HAP-1 (cell line): ENCODE results near the gene TP53TG3.
"Not testable (repeated sequence)": the region's sequence is repeated elsewhere in the genome, so short reads cannot be mapped to it uniquely, and the experiment has no call there.

ENCODE experiments used
- DNase-seq, 2 experiments: peaks; one replicate each; pipeline ENCODE4 v3.0.0-alpha.2; 2016 to 2020; ENCODE audit warnings: low spot score in 2 of 2
- H3K27me3 ChIP-seq: fragments of 250-450 bp; sonication (Bioruptor Pico); 2 replicates; pipeline ENCODE4 v1.5.1; 2020; ENCODE audit warnings: low read depth, mild to moderate bottlenecking, moderate library complexity
- H3K36me3 ChIP-seq: fragments of 250-450 bp; sonication (Bioruptor Pico); replicated peaks from 2 replicates; pipeline ENCODE4 v1.5.1; 2020; ENCODE audit warnings: mild to moderate bottlenecking
- H3K4me1 ChIP-seq: fragments of 250-450 bp; sonication (Bioruptor Pico); 2 replicates; pipeline ENCODE4 v1.5.1; 2020; ENCODE audit warnings: mild to moderate bottlenecking
- H3K4me3 ChIP-seq: fragments of 250-450 bp; sonication (Bioruptor Pico); 2 replicates; pipeline ENCODE4 v1.5.1; 2020; ENCODE audit warnings: mild to moderate bottlenecking, moderate library complexity
- H3K9me3 ChIP-seq: fragments of 250-450 bp; sonication (Bioruptor Pico); 2 replicates; pipeline ENCODE4 v1.5.1; 2020; ENCODE audit warnings: mild to moderate bottlenecking, moderate library complexity
- in situ Hi-C: fragments of 300-500 bp; cut with MboI; formaldehyde crosslinking; loops from 3 replicates; pipeline ENCODE4 v1.14.3; 2020; ENCODE audit warnings: low sequenced_read_pairs, inconsistent platforms, mixed read lengths

The TP53TG3 gene, protein sequence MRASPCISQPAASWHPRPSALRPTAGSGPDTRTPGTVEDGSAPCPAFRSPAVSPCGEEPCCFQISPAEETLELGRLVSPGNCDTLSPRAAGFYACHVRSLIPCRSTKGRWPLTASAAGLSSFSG

GRCh38 chr16:32676065-32676464, at the start of gene TP53TG3:
Gene TP53TG3 (minus strand): TSS chr16:32676165. CDS start chr16:32676097, 68 bp downstream.
- H3K4me1 ChIP-seq, H3K4me3 ChIP-seq, H3K9me3 ChIP-seq, H3K27me3 ChIP-seq, H3K36me3 ChIP-seq, in situ Hi-C loops, DNase-seq: not testable (repeated sequence)

- H3K4me1 ChIP-seq, H3K4me3 ChIP-seq, DNase-seq, H3K9me3 ChIP-seq, H3K27me3 ChIP-seq, H3K36me3 ChIP-seq, in situ Hi-C loops: not testable (repeated sequence)
Measured at GRCh38 chr16:32650876-32651275, 25.1 kb downstream of the TP53TG3 start.

DNA sequence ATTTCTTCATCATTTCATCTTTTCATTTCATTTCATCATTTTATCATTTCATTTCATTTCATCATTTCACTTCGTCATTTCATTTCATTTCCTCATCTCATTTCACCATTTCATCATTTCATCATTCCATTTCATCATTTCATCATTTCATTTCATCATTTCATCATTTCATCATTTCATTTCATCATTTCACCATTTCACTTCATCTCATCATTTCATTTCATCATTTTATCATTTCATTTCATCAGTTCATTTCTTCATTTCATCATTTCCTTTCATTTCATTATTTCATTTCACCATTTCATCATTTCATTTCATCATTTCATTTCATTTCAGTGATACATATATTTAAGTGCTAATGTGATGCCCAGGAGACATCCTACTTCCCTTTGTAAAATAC, 28.4 kb downstream of the TP53TG3 start:
- H3K36me3 ChIP-seq, H3K4me3 ChIP-seq, in situ Hi-C loops: not testable (repeated sequence)

DNA sequence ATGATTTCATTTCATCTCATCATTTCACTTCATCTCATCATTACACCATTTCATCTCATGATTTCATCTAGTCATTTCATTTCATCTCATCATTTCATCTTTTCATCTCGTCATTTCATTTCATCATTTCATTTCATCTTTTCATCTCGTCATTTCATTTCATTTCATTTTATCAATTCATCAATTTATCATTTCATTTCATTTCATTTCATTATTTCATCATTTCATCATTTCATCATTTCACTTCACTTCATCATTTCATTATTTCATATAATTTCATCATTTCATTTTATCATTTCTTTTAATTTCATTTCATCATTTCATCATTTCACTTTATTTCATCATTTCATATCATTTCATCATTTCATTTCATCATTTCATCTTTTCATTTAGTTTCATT, 29.2 kb downstream of the TP53TG3 start:
- H3K4me1 ChIP-seq, in situ Hi-C loops, H3K9me3 ChIP-seq, H3K27me3 ChIP-seq, H3K4me3 ChIP-seq, DNase-seq, H3K36me3 ChIP-seq: not testable (repeated sequence)

More for the DNA sequence above, 28.4 kb downstream of the TP53TG3 start:
- not testable (repeated sequence) for DNase-seq, H3K9me3 ChIP-seq, H3K27me3 ChIP-seq, H3K4me1 ChIP-seq

- H3K4me3 ChIP-seq, H3K4me1 ChIP-seq, H3K27me3 ChIP-seq, H3K36me3 ChIP-seq, DNase-seq, H3K9me3 ChIP-seq, in situ Hi-C loops: not testable (repeated sequence)
Measured at GRCh38 chr16:32646177-32646576, 29.8 kb downstream of the TP53TG3 start.

DNA sequence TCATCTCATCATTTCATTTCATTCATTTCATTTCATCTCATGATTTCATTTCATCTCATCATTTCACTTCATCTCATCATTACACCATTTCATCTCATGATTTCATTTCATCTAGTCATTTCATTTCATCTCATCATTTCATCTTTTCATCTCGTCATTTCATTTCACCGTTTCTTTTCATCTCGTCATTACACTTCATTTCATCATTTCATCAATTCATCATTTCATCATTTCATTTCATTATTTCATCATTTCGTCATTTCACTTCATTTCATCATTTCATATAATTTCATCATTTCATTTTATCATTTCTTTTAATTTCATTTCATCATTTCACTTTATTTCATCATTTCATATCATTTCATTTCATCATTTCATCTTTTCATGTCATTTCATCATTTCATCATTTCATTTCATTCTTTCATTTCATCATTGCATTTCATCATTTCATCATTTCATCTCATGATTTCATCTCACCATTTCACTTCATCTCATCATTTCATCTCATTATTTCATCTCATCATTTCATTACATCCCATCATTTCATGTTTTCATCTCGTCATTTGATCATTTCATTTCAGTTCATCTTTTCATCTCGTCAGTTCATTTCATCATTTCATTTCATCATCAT, 30.6 kb downstream of the TP53TG3 start:
- H3K36me3 ChIP-seq, in situ Hi-C loops, H3K4me1 ChIP-seq, H3K27me3 ChIP-seq, DNase-seq, H3K9me3 ChIP-seq, H3K4me3 ChIP-seq: not testable (repeated sequence)

DNA sequence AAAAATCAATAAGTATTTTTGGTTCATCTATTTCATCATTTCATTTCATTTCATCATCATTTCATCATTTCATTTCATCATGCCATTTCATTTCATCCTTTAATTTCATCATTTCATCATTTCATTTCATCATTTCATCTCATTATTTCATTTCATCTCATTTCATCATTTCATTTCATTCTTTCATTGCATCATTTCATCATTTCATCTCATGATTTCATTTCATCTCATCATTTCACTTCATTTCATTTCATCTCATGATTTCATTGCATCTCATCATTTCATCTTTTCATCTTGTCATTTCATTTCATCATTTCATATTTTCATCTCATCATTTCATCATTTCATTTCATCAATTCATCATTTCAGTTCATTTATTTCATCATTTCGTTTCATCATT, 31.2 kb downstream of the TP53TG3 start:
- H3K27me3 ChIP-seq, H3K4me1 ChIP-seq, DNase-seq, H3K36me3 ChIP-seq, H3K9me3 ChIP-seq, H3K4me3 ChIP-seq, in situ Hi-C loops: not testable (repeated sequence)

DNA sequence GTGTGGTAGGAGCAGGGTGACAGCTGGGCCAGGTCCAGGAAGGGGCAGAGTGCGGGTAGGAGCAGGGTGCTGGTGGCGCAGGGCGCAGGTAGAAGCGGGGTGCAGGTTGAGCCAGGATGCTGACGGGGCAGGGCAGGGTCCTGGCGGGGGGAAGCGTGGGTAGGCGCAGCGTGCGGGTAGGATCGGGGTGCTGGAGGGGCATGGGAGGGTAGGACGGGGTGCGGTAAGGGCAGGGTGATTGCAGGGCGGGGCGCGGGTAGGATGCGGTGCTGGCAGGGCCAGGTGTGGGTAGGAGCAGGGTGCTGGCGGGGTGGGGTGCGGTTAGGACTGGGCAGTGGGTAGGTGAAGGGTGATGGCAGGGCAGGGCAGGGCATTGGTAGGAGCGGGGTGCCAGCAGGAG, 38.4 kb downstream of the TP53TG3 start:
- H3K4me1 ChIP-seq, DNase-seq, in situ Hi-C loops, H3K4me3 ChIP-seq, H3K9me3 ChIP-seq, H3K36me3 ChIP-seq, H3K27me3 ChIP-seq: not testable (repeated sequence)

GRCh38 chr16:32632096-32632495, 43.9 kb downstream of the TP53TG3 start:
- H3K36me3 ChIP-seq, H3K4me3 ChIP-seq, H3K4me1 ChIP-seq, H3K27me3 ChIP-seq, DNase-seq, H3K9me3 ChIP-seq, in situ Hi-C loops: not testable (repeated sequence)
